ENCODE data around the gene ETDA. TPM values are rescaled to one million over a fixed set of nuclear protein-coding genes. Genes with fewer than 3 reads are reported as not detected.

Gene ETDA
- total RNA-seq, 5 donors from 2014 or later (not counting 1 experiment from before 2014, with no cell fraction given): not detected

DNA sequence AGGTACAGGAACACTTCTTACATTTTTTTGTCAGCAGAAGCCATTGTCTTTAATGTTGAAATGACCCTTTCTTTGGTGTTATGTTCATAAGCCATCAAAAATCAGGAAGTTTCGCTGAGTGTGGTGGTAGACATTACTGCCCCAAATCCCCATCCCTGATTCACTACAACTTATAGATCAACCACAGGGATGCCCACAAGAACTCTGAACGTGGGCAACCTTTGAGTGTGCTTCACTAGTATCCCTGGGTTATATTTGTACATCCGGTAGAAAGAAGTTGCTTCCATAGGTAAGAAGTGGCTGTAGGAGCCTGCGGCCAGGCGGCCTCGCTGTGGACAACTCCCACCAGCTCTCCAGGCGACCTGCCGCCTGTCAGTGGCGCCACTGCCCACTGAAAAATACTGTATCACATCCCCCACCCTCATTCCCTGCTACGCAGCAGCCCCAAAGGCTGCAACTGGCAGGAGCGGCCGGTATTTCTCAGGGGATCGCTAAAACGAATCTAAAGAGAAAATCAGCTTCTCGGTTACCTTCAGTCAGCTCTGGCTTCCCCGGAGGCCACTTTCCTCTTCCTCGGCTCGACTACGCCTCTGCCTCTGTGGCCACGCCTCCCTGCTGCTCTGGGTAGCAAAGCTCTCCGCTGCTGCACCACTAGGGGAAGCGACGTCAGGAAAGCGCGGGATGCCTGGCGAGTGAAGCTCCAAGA, 43.5 kb downstream of the ETDA start:
- peak; percentile 20 to 70 (median 55) for DNase-seq
- Mint-ChIP-seq H3K27me3 (peaks cover 0 to 17% of the 10 kb centered on the region in 2 donors), H3K27ac (peak overlapping the region; percentile 87), H3K4me3 (peak overlapping the region; percentile 81 to 91 (median 88)), H3K36me3 (peaks cover 18% of the 10 kb centered on the region), H3K4me1 (peaks cover 11 to 33% (median 17%) of the 10 kb centered on the region in 3 donors), H3K9me3 (peaks cover 0 to 6% (median 0%) of the 10 kb centered on the region in 3 donors)
- CTCF ChIA-PET: interaction anchor here in 1 of 2 donors (0.6 kb wide), 1 partner anchor 921 kb away, joined by 3 read pairs; no protein-coding TSS in a partner anchor
- no peaks in the 10 kb centered on the region for H3K27me3 ChIP-seq (replicated peaks in 1 of 2; ENCODE audit: control insufficient read depth in 2 of 2, extremely low read depth in 1 of 2, insufficient read depth in 2 of 2, low read length in 1 of 2)
- H3K4me1 ChIP-seq (ENCODE audit: control insufficient read depth in 1 of 2, extremely low read depth in 1 of 2, insufficient read depth in 2 of 2, low read length in 2 of 2): peaks cover 7 to 13% of the 10 kb centered on the region in 2 experiments
- H3K36me3 ChIP-seq (ENCODE audit: control insufficient read depth in 2 of 2, extremely low read depth in 1 of 2, insufficient read depth in 1 of 2, low read length in 1 of 2): peaks cover 0 to 3% of the 10 kb centered on the region in 2 donors
- peak overlapping the region; percentile 72 for H3K27ac ChIP-seq (ENCODE audit: low read length)
- 2% methylated on average over 9 of the region's 26 CpGs for WGBS (ENCODE audit: insufficient coverage)
- H3K9me3 ChIP-seq: no peaks in the 10 kb centered on the region
- ATAC-seq (replicated peaks in 1 of 4): peak; percentile 94 to 98 (median 97)
- peak overlapping the region; percentile 63 to 76 for H3K4me3 ChIP-seq (ENCODE audit: control insufficient read depth in 1 of 2, extremely low read depth in 1 of 2, low read length in 1 of 2)
- POLR2A ChIA-PET: no interaction called here

DNA sequence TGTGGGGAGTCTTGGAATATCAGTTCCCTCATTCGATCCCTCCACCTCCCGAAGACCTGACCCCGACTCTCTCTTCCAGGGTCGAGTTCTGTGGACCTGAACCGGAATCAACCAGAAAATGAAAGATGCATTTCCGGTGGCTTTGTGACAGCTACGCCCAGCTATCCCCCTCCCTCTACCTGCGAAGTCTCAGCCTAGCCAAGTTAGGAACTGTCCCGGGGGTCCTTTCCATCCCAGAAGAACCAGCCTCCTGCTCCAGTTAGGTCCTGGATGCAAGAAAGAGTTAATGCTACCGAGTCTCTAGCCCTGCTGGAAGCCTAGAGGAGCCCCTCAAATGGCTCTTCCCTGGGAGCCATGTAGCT, 44.1 kb downstream of the ETDA start:
- WGBS (ENCODE audit: insufficient coverage): 36% methylated on average over 2 of the region's 10 CpGs
- H3K36me3 Mint-ChIP-seq: peaks cover 13% of the 10 kb centered on the region
- peak overlapping the region; percentile 72 for H3K27ac ChIP-seq (ENCODE audit: low read length)

DNA sequence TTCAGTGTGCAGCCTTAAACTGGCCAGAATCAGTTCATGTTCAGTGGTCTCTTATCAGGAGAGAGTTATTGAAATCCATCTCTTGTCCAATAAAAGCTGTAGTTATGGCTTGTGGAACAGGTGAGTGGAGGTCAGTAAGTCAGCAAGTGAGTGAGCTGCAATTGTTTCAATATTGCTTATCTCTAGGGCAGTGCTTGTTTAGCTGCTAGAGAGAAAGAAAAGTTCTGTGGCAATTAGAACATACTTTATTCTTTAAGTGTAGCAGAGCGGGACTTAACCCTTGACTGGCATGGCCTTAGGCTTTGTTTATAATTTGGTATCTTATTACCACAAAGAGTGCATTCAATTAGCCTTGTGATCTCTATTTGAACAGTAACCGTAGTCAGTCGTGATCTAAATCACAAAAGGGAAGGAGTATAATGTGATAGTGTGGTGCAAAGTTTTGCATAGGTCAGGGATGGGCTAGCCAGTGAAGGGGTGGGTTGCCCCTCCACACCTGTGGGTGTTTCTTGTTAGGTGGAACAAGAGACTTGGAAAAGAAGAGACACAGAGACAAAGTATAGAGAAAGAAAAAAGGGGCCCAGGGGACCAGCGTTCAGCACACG, 50.5 kb downstream of the ETDA start:
- no peaks in the 10 kb centered on the region for H3K27me3 ChIP-seq (replicated peaks in 1 of 2; ENCODE audit: control insufficient read depth in 2 of 2, extremely low read depth in 1 of 2, insufficient read depth in 2 of 2, low read length in 1 of 2)
- DNase-seq (no peak), ATAC-seq (replicated peaks in 1 of 4) (no peak)
- Mint-ChIP-seq H3K27ac (no peak overlapping the region), H3K27me3 (peaks cover 0 to 15% of the 10 kb centered on the region in 2 donors), H3K9me3 (no peaks in the 10 kb centered on the region), H3K4me1 (peaks cover 0 to 5% (median 0%) of the 10 kb centered on the region in 3 donors), H3K4me3 (no peak overlapping the region), H3K36me3 (no peaks in the 10 kb centered on the region)
- no peaks in the 10 kb centered on the region for H3K36me3 ChIP-seq (ENCODE audit: control insufficient read depth in 2 of 2, extremely low read depth in 1 of 2, insufficient read depth in 1 of 2, low read length in 1 of 2)
- H3K4me1 ChIP-seq (ENCODE audit: control insufficient read depth in 1 of 2, extremely low read depth in 1 of 2, insufficient read depth in 2 of 2, low read length in 2 of 2): no peaks in the 10 kb centered on the region
- no peak overlapping the region for H3K4me3 ChIP-seq (ENCODE audit: control insufficient read depth in 1 of 2, extremely low read depth in 1 of 2, low read length in 1 of 2)
- CTCF ChIA-PET: no interaction called here
- no CpG with 5 or more reads among the region's 5 CpGs for WGBS (ENCODE audit: insufficient coverage)
- no peaks in the 10 kb centered on the region for H3K9me3 ChIP-seq
- H3K27ac ChIP-seq (ENCODE audit: low read length): no peak overlapping the region
- POLR2A ChIA-PET: no interaction called here

More for the DNA sequence above, 44.1 kb downstream of the ETDA start:
- H3K4me3 ChIP-seq (ENCODE audit: control insufficient read depth in 1 of 2, extremely low read depth in 1 of 2, low read length in 1 of 2): peak overlapping the region; percentile 63 to 76
- H3K9me3 Mint-ChIP-seq: peaks cover 0 to 1% (median 0%) of the 10 kb centered on the region in 3 donors
- peak overlapping the region; percentile 81 to 91 (median 88) for H3K4me3 Mint-ChIP-seq
- POLR2A ChIA-PET: no interaction called here
- ATAC-seq (replicated peaks in 1 of 4) (peak; percentile 54 to 74 (median 68)), DNase-seq (peak in 1 of 35 experiments; percentile 6)
- H3K4me1 ChIP-seq (ENCODE audit: control insufficient read depth in 1 of 2, extremely low read depth in 1 of 2, insufficient read depth in 2 of 2, low read length in 2 of 2): peaks cover 7 to 13% of the 10 kb centered on the region in 2 experiments
- no peaks in the 10 kb centered on the region for H3K27me3 ChIP-seq (replicated peaks in 1 of 2; ENCODE audit: control insufficient read depth in 2 of 2, extremely low read depth in 1 of 2, insufficient read depth in 2 of 2, low read length in 1 of 2)
- H3K36me3 ChIP-seq (ENCODE audit: control insufficient read depth in 2 of 2, extremely low read depth in 1 of 2, insufficient read depth in 1 of 2, low read length in 1 of 2): peaks cover 0 to 3% of the 10 kb centered on the region in 2 donors
- H3K9me3 ChIP-seq: no peaks in the 10 kb centered on the region
- CTCF ChIA-PET: interaction anchor here in 1 of 2 donors (0.6 kb wide), 1 partner anchor 921 kb away, joined by 3 read pairs; no protein-coding TSS in a partner anchor
- peaks cover 11 to 33% (median 17%) of the 10 kb centered on the region in 3 donors for H3K4me1 Mint-ChIP-seq
- peaks cover 0 to 17% of the 10 kb centered on the region in 2 donors for H3K27me3 Mint-ChIP-seq
- peak overlapping the region; percentile 87 for H3K27ac Mint-ChIP-seq

Other genes starting within 250 kb of the ETDA start
- gene RTL8B, start 229.5 kb upstream of the ETDA start, total RNA-seq: under 1 TPM in 4 of 5 donors, not detected in 1; 0.13 to 0.43 (median 0.34) TPM
- gene RTL8C, start 219.7 kb upstream of the ETDA start, total RNA-seq: 10 to 100 TPM in 4 of 5 donors, 1 to 10 TPM in 1; 7.7 to 27.9 (median 20.7) TPM
- 10 to 100 TPM in 3 of 5 donors, 1 to 10 TPM in 2; 8.0 to 23.5 (median 18.5) TPM for gene RTL8A, start 199.9 kb upstream of the ETDA start, total RNA-seq
- under 1 TPM; 0.36 to 0.89 (median 0.60) TPM for gene SMIM10L2B, start 153.3 kb upstream of the ETDA start, total RNA-seq
- not detected for gene ETDB, start 131.5 kb upstream of the ETDA start, total RNA-seq
- not detected for gene CT55, start 80.7 kb upstream of the ETDA start, total RNA-seq
- gene ETDC, start 57.4 kb downstream of the ETDA start, total RNA-seq: not detected
- gene ZNF75D, start 92.0 kb downstream of the ETDA start, total RNA-seq: 10 to 100 TPM; 10.2 to 16.9 (median 15.2) TPM
- gene ZNF449, start 92.7 kb downstream of the ETDA start, total RNA-seq: 1 to 10 TPM; 2.5 to 8.1 (median 6.6) TPM
- gene SMIM10L2A, start 169.9 kb downstream of the ETDA start, total RNA-seq: 1 to 10 TPM; 1.4 to 3.3 (median 2.6) TPM